SU-DHL-6 (cell line): ENCODE data around the gene CMKLR1.

Source experiments
- CTCF ChIP-seq: fragments of 200-600 bp; sonication (generic); IDR thresholded peaks from one replicate; pipeline ENCODE4 v1.5.1; 2017; ENCODE audit warnings: antibody characterized with exemption, mild to moderate bottlenecking, low read length, moderate library complexity; ENCODE audit not compliant: insufficient read depth, poor library complexity, severe bottlenecking
- EZH2phosphoT487 ChIP-seq: fragments of 200-600 bp; sonication (generic), shearing (Covaris generic); conservative IDR thresholded peaks from 2 replicates; pipeline ENCODE4 v1.6.1; 2018; ENCODE audit warnings: mild to moderate bottlenecking, antibody characterized with exemption, low read length, moderate library complexity, mixed read lengths

GRCh38 chr12:108340037-108340436 lies 926 bp upstream of the CMKLR1 start:
- TF ChIP-seq CTCF (no peak), EZH2phosphoT487 (no peak)
